ENCODE data around the gene C1QTNF8.

C1QTNF8 gene

GRCh38 chr16:1049113-1049975, 46.7 kb downstream of the C1QTNF8 start:
- FAIRE-seq (no peak), DNase-seq (ENCODE audit: insufficient read length) (no peak)
- TF ChIP-seq TAF1 (IDR thresholded peaks at IDR 0.05; ENCODE audit: borderline replicate concordance, low read depth, low read length) (no peak), POLR2A (IDR thresholded peaks at IDR 0.05; ENCODE audit: low read depth, low read length) (no peak), POLR2AphosphoS5 (IDR thresholded peaks at IDR 0.05; ENCODE audit: low read depth, low read length) (no peak)

DNA sequence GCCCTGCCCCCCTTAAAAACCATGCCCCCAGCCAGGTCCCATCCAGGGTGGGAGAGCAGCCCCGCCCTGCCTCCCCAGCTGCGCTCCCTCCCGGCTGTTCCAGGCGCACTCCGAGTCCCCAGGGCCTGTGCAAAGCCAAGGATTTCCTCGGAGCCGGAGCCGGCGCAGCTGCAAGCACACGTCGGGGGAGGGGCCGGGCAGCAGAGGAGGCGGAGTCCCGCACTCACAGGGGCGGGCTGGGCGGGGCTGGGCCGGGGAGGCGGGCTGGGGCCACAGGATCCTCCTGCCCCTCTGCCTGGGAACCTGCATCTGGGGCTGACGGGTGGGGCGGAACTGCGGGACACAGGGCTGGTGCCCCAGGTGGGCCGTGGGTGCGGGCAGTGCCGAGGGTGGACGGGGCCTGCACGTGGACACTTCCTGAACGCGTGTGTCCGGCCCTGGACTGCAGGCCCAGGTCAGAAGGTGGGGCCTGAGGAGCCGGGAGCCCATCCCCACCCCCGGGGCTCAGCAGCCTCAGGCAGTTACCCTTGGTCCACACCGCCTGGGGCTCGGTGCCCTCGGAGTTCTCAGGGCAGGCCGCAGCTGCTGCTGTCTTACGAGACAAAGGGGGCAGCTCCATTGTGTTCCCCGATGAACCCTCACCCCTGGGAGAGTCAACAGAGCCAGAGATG, 47.5 kb downstream of the C1QTNF8 start:
- DNase-seq (ENCODE audit: insufficient read length): no peak
- TF ChIP-seq POLR2A (IDR thresholded peaks at IDR 0.05; ENCODE audit: low read depth, low read length): no peak
- no peak for TF ChIP-seq POLR2AphosphoS5 (IDR thresholded peaks at IDR 0.05; ENCODE audit: low read depth, low read length)
- no peak for TF ChIP-seq TAF1 (IDR thresholded peaks at IDR 0.05; ENCODE audit: borderline replicate concordance, low read depth, low read length)
- no peak for FAIRE-seq

DNA sequence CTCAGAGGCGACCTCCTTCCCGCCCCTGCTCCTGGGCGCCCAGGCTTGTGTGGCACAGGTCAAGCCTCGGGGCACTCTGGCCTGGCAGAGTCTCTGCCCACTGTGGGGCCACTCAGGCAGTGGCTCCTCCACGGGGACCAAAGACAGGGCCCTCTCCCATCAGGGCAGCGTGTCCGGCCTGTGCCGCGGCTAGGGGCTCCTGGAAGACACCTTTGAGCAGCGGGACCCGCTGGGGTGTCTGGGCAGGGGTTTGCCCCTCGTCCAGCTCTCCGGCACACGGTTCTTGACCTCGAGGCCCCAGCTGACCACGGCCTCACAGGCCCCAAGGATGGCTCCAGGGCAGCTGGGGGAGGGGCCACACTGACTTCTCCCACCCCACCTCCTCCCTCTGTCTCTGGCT, 48.2 kb downstream of the C1QTNF8 start:
- no peak for TF ChIP-seq TAF1 (IDR thresholded peaks at IDR 0.05; ENCODE audit: borderline replicate concordance, low read depth, low read length)
- no peak for TF ChIP-seq POLR2AphosphoS5 (IDR thresholded peaks at IDR 0.05; ENCODE audit: low read depth, low read length)
- TF ChIP-seq POLR2A (IDR thresholded peaks at IDR 0.05; ENCODE audit: low read depth, low read length): no peak
- FAIRE-seq (no peak), DNase-seq (ENCODE audit: insufficient read length) (no peak)

- DNase-seq (ENCODE audit: insufficient read length): no peak
- no peak for FAIRE-seq
- no peak for TF ChIP-seq POLR2AphosphoS5 (IDR thresholded peaks at IDR 0.05; ENCODE audit: low read depth, low read length)
- no peak for TF ChIP-seq POLR2A (IDR thresholded peaks at IDR 0.05; ENCODE audit: low read depth, low read length)
- TF ChIP-seq TAF1 (IDR thresholded peaks at IDR 0.05; ENCODE audit: borderline replicate concordance, low read depth, low read length): no peak
These were observed 48.9 kb downstream of the C1QTNF8 start for GRCh38 chr16:1047123-1047522.

- DNase-seq (ENCODE audit: insufficient read length) (no peak), FAIRE-seq (no peak)
- no peak for TF ChIP-seq POLR2A (IDR thresholded peaks at IDR 0.05; ENCODE audit: low read depth, low read length)
- no peak for TF ChIP-seq POLR2AphosphoS5 (IDR thresholded peaks at IDR 0.05; ENCODE audit: low read depth, low read length)
- no peak for TF ChIP-seq TAF1 (IDR thresholded peaks at IDR 0.05; ENCODE audit: borderline replicate concordance, low read depth, low read length)
These were observed 49.8 kb downstream of the C1QTNF8 start for GRCh38 chr16:1045993-1046911.

GRCh38 chr16:1045310-1045992, 50.6 kb downstream of the C1QTNF8 start:
- FAIRE-seq (no peak), DNase-seq (ENCODE audit: insufficient read length) (no peak)
- TF ChIP-seq POLR2AphosphoS5 (IDR thresholded peaks at IDR 0.05; ENCODE audit: low read depth, low read length) (no peak), TAF1 (IDR thresholded peaks at IDR 0.05; ENCODE audit: borderline replicate concordance, low read depth, low read length) (no peak), POLR2A (IDR thresholded peaks at IDR 0.05; ENCODE audit: low read depth, low read length) (no peak)

DNA sequence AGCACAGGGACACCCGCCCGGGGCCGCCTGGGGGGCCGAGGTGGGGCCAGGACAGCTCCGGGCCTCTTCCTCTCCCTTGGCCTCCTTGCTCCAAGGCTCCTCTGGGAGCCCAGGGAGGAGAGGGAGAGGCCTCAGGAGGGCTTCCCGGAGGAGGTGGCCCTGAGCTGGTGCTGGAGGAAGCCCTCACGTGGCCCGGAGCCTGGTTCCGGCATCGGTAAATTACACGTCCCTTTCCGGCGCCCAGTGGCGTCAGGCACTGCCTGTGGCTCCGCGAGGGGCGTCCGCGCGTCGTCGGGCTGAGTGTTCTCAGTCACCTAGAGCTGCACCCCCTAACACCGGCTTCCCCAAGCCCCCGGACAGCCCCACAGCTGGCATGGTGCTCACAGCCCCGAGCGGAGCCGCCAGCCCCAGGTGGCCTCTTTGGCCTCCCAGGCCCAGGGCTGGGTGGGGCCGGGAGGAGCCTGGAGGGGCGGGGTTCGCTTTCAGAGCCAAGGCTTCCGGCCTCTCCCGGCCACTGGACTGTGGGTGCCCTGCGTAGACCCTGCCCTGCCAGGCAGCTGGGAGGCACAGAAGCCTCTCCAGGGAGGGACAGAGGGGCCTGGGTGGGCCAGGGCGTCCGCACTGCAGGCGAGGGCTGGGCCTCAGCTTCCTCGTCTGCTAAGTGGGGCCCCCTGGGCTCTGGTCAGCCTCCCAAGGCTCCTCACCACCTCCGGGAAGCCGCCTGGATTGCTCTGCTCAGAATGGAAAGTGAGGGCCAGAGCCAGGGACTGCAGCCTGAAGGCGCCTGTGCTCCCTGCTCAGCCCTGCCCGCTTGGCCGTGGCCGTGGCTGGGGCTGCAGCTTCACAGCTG, 51.4 kb downstream of the C1QTNF8 start:
- FAIRE-seq (no peak), DNase-seq (ENCODE audit: insufficient read length) (no peak)
- TF ChIP-seq POLR2A (IDR thresholded peaks at IDR 0.05; ENCODE audit: low read depth, low read length) (no peak), POLR2AphosphoS5 (IDR thresholded peaks at IDR 0.05; ENCODE audit: low read depth, low read length) (no peak), TAF1 (IDR thresholded peaks at IDR 0.05; ENCODE audit: borderline replicate concordance, low read depth, low read length) (no peak)

DNA sequence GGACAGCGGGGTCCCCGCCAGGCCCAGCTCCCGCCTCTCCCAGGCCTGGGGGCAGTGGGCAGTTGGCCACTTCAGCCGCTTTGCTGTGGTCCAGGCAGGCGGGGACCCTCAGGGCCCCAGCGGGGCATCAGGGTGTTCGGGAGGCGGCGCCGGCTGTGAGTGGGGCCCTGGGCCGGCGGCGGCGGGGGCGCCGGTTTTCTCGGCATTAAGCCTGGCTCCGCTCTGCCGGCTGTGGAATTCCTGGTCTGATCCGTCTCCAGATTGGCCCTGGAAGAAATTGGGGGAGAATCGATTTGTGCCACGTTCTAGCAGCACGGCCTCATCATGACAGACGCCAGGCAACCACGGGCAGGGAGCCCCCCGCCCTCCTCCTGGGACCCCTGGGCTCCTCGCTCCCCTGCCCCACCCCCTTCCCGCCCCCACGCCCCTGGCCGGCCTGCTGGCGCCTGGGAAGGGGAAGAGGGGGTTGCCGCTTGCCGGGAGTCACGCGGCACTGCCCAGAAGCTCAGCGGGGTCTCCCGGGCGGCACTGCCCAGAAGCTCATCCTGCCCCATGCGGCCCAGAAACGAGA, 52.1 kb downstream of the C1QTNF8 start:
- DNase-seq (ENCODE audit: insufficient read length) (no peak), FAIRE-seq (no peak)
- TF ChIP-seq TAF1 (IDR thresholded peaks at IDR 0.05; ENCODE audit: borderline replicate concordance, low read depth, low read length) (no peak), POLR2AphosphoS5 (IDR thresholded peaks at IDR 0.05; ENCODE audit: low read depth, low read length) (no peak), POLR2A (IDR thresholded peaks at IDR 0.05; ENCODE audit: low read depth, low read length) (no peak)

GRCh38 chr16:1042866-1043265, 53.2 kb downstream of the C1QTNF8 start:
- no peak for DNase-seq (ENCODE audit: insufficient read length)
- FAIRE-seq: no peak
- TF ChIP-seq POLR2AphosphoS5 (IDR thresholded peaks at IDR 0.05; ENCODE audit: low read depth, low read length): no peak
- TF ChIP-seq POLR2A (IDR thresholded peaks at IDR 0.05; ENCODE audit: low read depth, low read length): no peak
- no peak for TF ChIP-seq TAF1 (IDR thresholded peaks at IDR 0.05; ENCODE audit: borderline replicate concordance, low read depth, low read length)

Data from GM12892 (cell line).